RKO (cell line): ENCODE results near the gene YEATS4.

Experiments used
- DNase-seq: peaks from one replicate; pipeline ENCODE4 v3.0.0-alpha.2; 2016; ENCODE audit warnings: low spot score

YEATS4 gene

DNA sequence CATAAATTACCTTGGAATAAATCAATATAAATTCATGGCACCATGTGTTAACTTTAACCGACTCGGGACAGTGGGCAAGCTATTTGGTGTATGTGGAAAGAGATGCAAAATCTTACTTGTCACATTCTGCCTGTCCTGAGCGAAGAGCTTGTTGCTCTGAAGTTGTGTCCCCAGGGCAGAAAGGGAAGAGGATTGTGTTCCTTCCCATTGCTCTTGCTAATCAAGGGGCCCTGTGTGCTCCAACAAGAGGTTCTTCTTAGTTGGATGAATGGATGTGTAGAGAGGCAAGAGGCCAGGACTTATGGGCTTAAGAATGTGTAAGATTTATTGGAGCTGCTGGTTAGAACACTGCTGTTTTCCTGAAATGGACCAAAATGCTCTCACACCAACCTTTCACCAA, 74.1 kb downstream of the YEATS4 start:
- DNase-seq = no peak

DNA sequence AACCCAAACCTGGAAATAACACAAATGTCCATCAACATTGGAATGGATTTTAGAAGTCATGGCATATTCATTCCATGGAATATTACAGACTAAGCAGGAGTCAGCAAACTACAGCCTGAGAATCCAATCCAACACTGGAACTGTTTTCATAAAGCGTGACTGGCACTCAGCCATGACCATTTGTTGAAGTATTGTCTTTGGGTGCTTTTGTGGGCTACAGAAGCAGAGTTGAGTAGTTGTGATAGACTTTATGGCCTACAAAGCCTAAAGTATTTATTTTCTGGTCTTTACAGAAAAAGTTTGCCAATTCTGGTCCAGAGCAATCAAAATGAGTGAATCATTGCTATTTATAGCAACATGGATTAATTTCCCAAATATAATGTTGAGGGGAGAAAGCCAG, 76.1 kb downstream of the YEATS4 start:
- no peak for DNase-seq

GRCh38 chr12:69437073-69437472, 77.5 kb downstream of the YEATS4 start:
- no peak for DNase-seq

- no peak for DNase-seq
Observed at GRCh38 chr12:69438539-69438938, 79.0 kb downstream of the YEATS4 start.

GRCh38 chr12:69440016-69440415, 80.5 kb downstream of the YEATS4 start:
- DNase-seq = no peak
